Nephron (organoid): ENCODE measurements around the gene EXD3.

ENCODE experiments used
- H3K27ac Mint-ChIP-seq, 3 experiments: 2 replicates each; pipeline ENCODE4 v1.8.0; 2020; ENCODE audit warnings: mixed read lengths in 3 of 3, mild to moderate bottlenecking in 2 of 3, moderate library complexity in 1 of 3
- H3K27me3 Mint-ChIP-seq: 2 replicates; pipeline ENCODE4 v1.8.0; 2021; ENCODE audit warnings: low read depth, mild to moderate bottlenecking, moderate library complexity, mixed read lengths
- H3K36me3 Mint-ChIP-seq: 2 replicates; pipeline ENCODE4 v1.8.0; 2020; ENCODE audit warnings: low read depth, mixed read lengths
- H3K4me1 Mint-ChIP-seq: 2 replicates; pipeline ENCODE4 v1.8.0; 2020; ENCODE audit warnings: mixed read lengths
- H3K4me3 Mint-ChIP-seq, 3 experiments: 2 replicates each; pipeline ENCODE4 v1.8.0; 2020; ENCODE audit warnings: mild to moderate bottlenecking in 3 of 3, mixed read lengths in 3 of 3, moderate library complexity in 2 of 3
- H3K9me3 Mint-ChIP-seq: 2 replicates; pipeline ENCODE4 v1.8.0; 2020; ENCODE audit warnings: mixed read lengths
- CTCF ChIP-seq, 3 experiments: fragments of 200-600 bp; sonication (generic); IDR thresholded peaks; one replicate each; pipeline ENCODE4 v1.5.0; 2021; ENCODE audit warnings: antibody characterized with exemption in 3 of 3; ENCODE audit not compliant: unreplicated experiment in 3 of 3

The EXD3 gene

GRCh38 chr9:137300567-137301080 is 122.3 kb downstream of the EXD3 start:
- no peak for TF ChIP-seq CTCF (IDR thresholded peaks at IDR 0.05; ENCODE audit: unreplicated experiment in 3 of 3)
- Mint-ChIP-seq H3K4me3 (peak overlapping the region; percentile 89 to 97 (median 96)), H3K36me3 (no peaks in the 10 kb centered on the region), H3K4me1 (peaks cover 22% of the 10 kb centered on the region), H3K27ac (peak overlapping the region; percentile 64 to 96 (median 83)), H3K27me3 (peaks cover 30% of the 10 kb centered on the region), H3K9me3 (no peaks in the 10 kb centered on the region)

- H3K4me1 Mint-ChIP-seq = peaks cover 22% of the 10 kb centered on the region
- H3K27me3 Mint-ChIP-seq = peaks cover 30% of the 10 kb centered on the region
- peak overlapping the region in 2 of 3 experiments; percentile 61 to 73 for H3K27ac Mint-ChIP-seq
- no peaks in the 10 kb centered on the region for H3K9me3 Mint-ChIP-seq
- no peak for TF ChIP-seq CTCF (IDR thresholded peaks at IDR 0.05; ENCODE audit: unreplicated experiment in 3 of 3)
- no peaks in the 10 kb centered on the region for H3K36me3 Mint-ChIP-seq
- H3K4me3 Mint-ChIP-seq = peak overlapping the region; percentile 82 to 87 (median 86)
Observed at GRCh38 chr9:137299938-137300337, 123.0 kb downstream of the EXD3 start.

GRCh38 chr9:137299203-137299565 is 123.8 kb downstream of the EXD3 start:
- Mint-ChIP-seq H3K4me3 (peak overlapping the region; percentile 50 to 59 (median 51)), H3K4me1 (peaks cover 22% of the 10 kb centered on the region), H3K9me3 (no peaks in the 10 kb centered on the region), H3K27me3 (peaks cover 35% of the 10 kb centered on the region), H3K27ac (no peak overlapping the region), H3K36me3 (no peaks in the 10 kb centered on the region)
- no peak for TF ChIP-seq CTCF (IDR thresholded peaks at IDR 0.05; ENCODE audit: unreplicated experiment in 3 of 3)

- no peak overlapping the region for H3K27ac Mint-ChIP-seq
- peaks cover 27% of the 10 kb centered on the region for H3K4me1 Mint-ChIP-seq
- no peak for TF ChIP-seq CTCF (IDR thresholded peaks at IDR 0.05; ENCODE audit: unreplicated experiment in 3 of 3)
- peaks cover 38% of the 10 kb centered on the region for H3K27me3 Mint-ChIP-seq
- H3K9me3 Mint-ChIP-seq = peaks cover 2% of the 10 kb centered on the region
- no peaks in the 10 kb centered on the region for H3K36me3 Mint-ChIP-seq
- peak overlapping the region; percentile 51 to 62 (median 59) for H3K4me3 Mint-ChIP-seq
Observed at GRCh38 chr9:137298401-137299202, 124.4 kb downstream of the EXD3 start.

- Mint-ChIP-seq H3K27me3 (peaks cover 32% of the 10 kb centered on the region), H3K36me3 (no peaks in the 10 kb centered on the region), H3K4me3 (peak overlapping the region in 2 of 3 experiments; percentile 23 to 28), H3K9me3 (peaks cover 4% of the 10 kb centered on the region), H3K27ac (no peak overlapping the region), H3K4me1 (peaks cover 26% of the 10 kb centered on the region)
- no peak for TF ChIP-seq CTCF (IDR thresholded peaks at IDR 0.05; ENCODE audit: unreplicated experiment in 3 of 3)
Observed at GRCh38 chr9:137297966-137298365, 125.0 kb downstream of the EXD3 start.
